ENCODE measurements around the gene ZMIZ1. TPM values are rescaled to one million over a fixed set of nuclear protein-coding genes. Genes with fewer than 3 reads are reported as not detected.

The ZMIZ1 gene
- total RNA-seq, 4 donors from 2014 or later: 71.9 to 104 (median 79.5) TPM

- H3K36me3 ChIP-seq: peaks cover 12% of the 10 kb centered on the region
- H3K4me1 ChIP-seq: peaks cover 56% of the 10 kb centered on the region
- 55% methylated on average over 3 of the region's 3 CpGs for WGBS
- no peaks in the 10 kb centered on the region for H3K27me3 ChIP-seq
- TF ChIP-seq CTCF (IDR thresholded peaks at IDR 0.05) (no peak), POLR2A (IDR thresholded peaks at IDR 0.05) (no peak), EP300 (IDR thresholded peaks at IDR 0.05) (no peak), POLR2AphosphoS5 (IDR thresholded peaks at IDR 0.05) (no peak)
- H3K4me3 ChIP-seq: no peak overlapping the region
- no peak overlapping the region for H3K27ac ChIP-seq
- H3K9me3 ChIP-seq: no peaks in the 10 kb centered on the region
- no peak for DNase-seq (ENCODE audit: low spot score in 2 of 2)
Observed at GRCh38 chr10:79253704-79254103, 184.9 kb downstream of the ZMIZ1 start.

- 84% methylated on average over 10 of the region's 18 CpGs for WGBS
- Histone ChIP-seq H3K36me3 (peaks cover 12% of the 10 kb centered on the region), H3K4me1 (peaks cover 48% of the 10 kb centered on the region), H3K4me3 (no peak overlapping the region), H3K27me3 (no peaks in the 10 kb centered on the region), H3K27ac (no peak overlapping the region), H3K9me3 (no peaks in the 10 kb centered on the region)
- DNase-seq (ENCODE audit: low spot score in 2 of 2): no peak
- TF ChIP-seq CTCF (IDR thresholded peaks at IDR 0.05): no peak
- TF ChIP-seq EP300 (IDR thresholded peaks at IDR 0.05): no peak
- TF ChIP-seq POLR2A (IDR thresholded peaks at IDR 0.05): no peak
- no peak for TF ChIP-seq POLR2AphosphoS5 (IDR thresholded peaks at IDR 0.05)
Observed at GRCh38 chr10:79254333-79255006, 185.7 kb downstream of the ZMIZ1 start.

GRCh38 chr10:79255007-79255507 lies 186.3 kb downstream of the ZMIZ1 start:
- Histone ChIP-seq H3K4me1 (peaks cover 49% of the 10 kb centered on the region), H3K27ac (no peak overlapping the region), H3K36me3 (peaks cover 12% of the 10 kb centered on the region), H3K9me3 (no peaks in the 10 kb centered on the region), H3K4me3 (no peak overlapping the region), H3K27me3 (no peaks in the 10 kb centered on the region)
- no peak for TF ChIP-seq EP300 (IDR thresholded peaks at IDR 0.05)
- no peak for TF ChIP-seq CTCF (IDR thresholded peaks at IDR 0.05)
- no peak for TF ChIP-seq POLR2A (IDR thresholded peaks at IDR 0.05)
- TF ChIP-seq POLR2AphosphoS5 (IDR thresholded peaks at IDR 0.05): no peak
- no peak for DNase-seq (ENCODE audit: low spot score in 2 of 2)
- WGBS: 89% methylated on average over 1 of the region's 10 CpGs

GRCh38 chr10:79256264-79256806 lies 187.6 kb downstream of the ZMIZ1 start:
- TF ChIP-seq POLR2AphosphoS5 (IDR thresholded peaks at IDR 0.05) (no peak), CTCF (IDR thresholded peaks at IDR 0.05) (no peak)
- no peaks in the 10 kb centered on the region for H3K27me3 ChIP-seq
- H3K27ac ChIP-seq: no peak overlapping the region
- DNase-seq (ENCODE audit: low spot score in 2 of 2): no peak
- H3K4me1 ChIP-seq: peaks cover 55% of the 10 kb centered on the region
- no peaks in the 10 kb centered on the region for H3K9me3 ChIP-seq
- peaks cover 12% of the 10 kb centered on the region for H3K36me3 ChIP-seq
- 92% methylated on average over 3 of the region's 3 CpGs for WGBS
- H3K4me3 ChIP-seq: no peak overlapping the region

- no peaks in the 10 kb centered on the region for H3K9me3 ChIP-seq
- no peak for DNase-seq (ENCODE audit: low spot score in 2 of 2)
- H3K36me3 ChIP-seq: peaks cover 12% of the 10 kb centered on the region
- peaks cover 45% of the 10 kb centered on the region for H3K4me1 ChIP-seq
- no peak overlapping the region for H3K27ac ChIP-seq
- H3K27me3 ChIP-seq: no peaks in the 10 kb centered on the region
- TF ChIP-seq POLR2AphosphoS5 (IDR thresholded peaks at IDR 0.05): no peak
- TF ChIP-seq POLR2A (IDR thresholded peaks at IDR 0.05): no peak
- no peak for TF ChIP-seq EP300 (IDR thresholded peaks at IDR 0.05)
- TF ChIP-seq CTCF (IDR thresholded peaks at IDR 0.05): no peak
- H3K4me3 ChIP-seq: no peak overlapping the region
- 84% methylated on average over 10 of the region's 10 CpGs for WGBS
Observed at GRCh38 chr10:79258894-79259293, 190.1 kb downstream of the ZMIZ1 start.

Data from suprapubic skin (tissue), 4 donors.